B cell (primary cell): Measurements from ENCODE around the gene ZNF763.

Experiments used
- EZH2 ChIP-seq: IDR thresholded peaks from 2 replicates; pipeline ENCODE4 v1.6.1; 2012; ENCODE audit warnings: borderline replicate concordance, low read depth, mild to moderate bottlenecking, moderate library complexity, low read length; ENCODE audit not compliant: insufficient read depth, poor library complexity, severe bottlenecking
- TF ChIP-seq, protein P1 (sequence below): fragments of 200-600 bp; IDR thresholded peaks from one replicate; pipeline ENCODE4 v1.8.0; 2022; ENCODE audit warnings: antibody characterized with exemption, mild to moderate bottlenecking

DNA sequence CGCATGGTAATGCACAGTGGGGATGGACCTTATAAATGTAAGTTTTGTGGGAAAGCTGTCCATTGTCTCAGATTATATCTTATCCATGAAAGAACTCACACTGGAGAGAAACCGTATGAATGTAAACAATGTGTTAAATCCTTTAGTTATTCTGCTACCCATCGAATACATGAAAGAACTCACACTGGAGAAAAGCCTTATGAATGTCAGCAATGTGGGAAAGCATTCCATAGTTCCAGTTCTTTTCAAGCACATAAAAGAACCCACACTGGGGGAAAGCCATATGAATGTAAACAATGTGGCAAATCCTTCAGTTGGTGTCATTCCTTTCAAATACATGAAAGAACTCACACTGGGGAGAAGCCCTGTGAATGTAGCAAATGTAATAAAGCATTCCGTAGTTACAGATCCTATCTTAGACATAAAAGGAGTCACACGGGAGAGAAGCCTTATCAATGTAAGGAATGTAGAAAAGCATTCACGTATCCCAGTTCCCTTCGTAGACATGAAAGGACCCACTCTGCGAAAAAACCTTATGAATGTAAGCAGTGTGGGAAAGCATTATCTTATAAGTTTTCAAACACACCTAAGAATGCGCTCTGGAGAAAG is 13.8 kb downstream of the ZNF763 start:
- TF ChIP-seq, protein P1, sequence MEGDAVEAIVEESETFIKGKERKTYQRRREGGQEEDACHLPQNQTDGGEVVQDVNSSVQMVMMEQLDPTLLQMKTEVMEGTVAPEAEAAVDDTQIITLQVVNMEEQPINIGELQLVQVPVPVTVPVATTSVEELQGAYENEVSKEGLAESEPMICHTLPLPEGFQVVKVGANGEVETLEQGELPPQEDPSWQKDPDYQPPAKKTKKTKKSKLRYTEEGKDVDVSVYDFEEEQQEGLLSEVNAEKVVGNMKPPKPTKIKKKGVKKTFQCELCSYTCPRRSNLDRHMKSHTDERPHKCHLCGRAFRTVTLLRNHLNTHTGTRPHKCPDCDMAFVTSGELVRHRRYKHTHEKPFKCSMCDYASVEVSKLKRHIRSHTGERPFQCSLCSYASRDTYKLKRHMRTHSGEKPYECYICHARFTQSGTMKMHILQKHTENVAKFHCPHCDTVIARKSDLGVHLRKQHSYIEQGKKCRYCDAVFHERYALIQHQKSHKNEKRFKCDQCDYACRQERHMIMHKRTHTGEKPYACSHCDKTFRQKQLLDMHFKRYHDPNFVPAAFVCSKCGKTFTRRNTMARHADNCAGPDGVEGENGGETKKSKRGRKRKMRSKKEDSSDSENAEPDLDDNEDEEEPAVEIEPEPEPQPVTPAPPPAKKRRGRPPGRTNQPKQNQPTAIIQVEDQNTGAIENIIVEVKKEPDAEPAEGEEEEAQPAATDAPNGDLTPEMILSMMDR, result no peak
- TF ChIP-seq EZH2, result no peak
